SK-N-SH treated with all-trans-retinoic acid at 6 μM for 48 hours (cell line): Measurements from ENCODE around the gene TRIM44.

ENCODE experiments used
- ATAC-seq: fragments of 200-7000 bp; cut with Tn5 transposase; 3 replicates; pipeline ENCODE4 v1.9.1; 2020; ENCODE audit warnings: mild to moderate bottlenecking, moderate library complexity
- ARNTL ChIP-seq: fragments of 450-650 bp; formaldehyde crosslinking; IDR thresholded peaks from 2 replicates; pipeline ENCODE4 v1.5.0; 2020; ENCODE audit warnings: low read depth, mild to moderate bottlenecking, moderate library complexity, borderline replicate concordance
- BACH2 ChIP-seq: fragments of 250-450 bp; sonication (Bioruptor Pico); IDR thresholded peaks from 2 replicates; pipeline ENCODE4 v1.9.0; 2021; ENCODE audit warnings: mild to moderate bottlenecking, borderline replicate concordance
- CSRNP3 ChIP-seq: fragments of 250-450 bp; sonication (Bioruptor Pico); IDR thresholded peaks from 2 replicates; pipeline ENCODE4 v1.5.1; 2021; ENCODE audit warnings: mild to moderate bottlenecking, moderate library complexity
- ESRRG ChIP-seq: fragments of 250-450 bp; sonication (Bioruptor Pico); IDR thresholded peaks from 2 replicates; pipeline ENCODE4 v1.6.1; 2021; ENCODE audit warnings: mild to moderate bottlenecking
- GLIS3 ChIP-seq: fragments of 250-450 bp; sonication (Bioruptor Pico); IDR thresholded peaks from 2 replicates; pipeline ENCODE4 v1.5.0; 2020; ENCODE audit warnings: mild to moderate bottlenecking, moderate library complexity
- ISL1 ChIP-seq: fragments of 250-450 bp; sonication (Bioruptor Pico); IDR thresholded peaks from 2 replicates; pipeline ENCODE4 v2.1.2; 2022; ENCODE audit warnings: mild to moderate bottlenecking, moderate library complexity
- OSR1 ChIP-seq: fragments of 250-450 bp; sonication (Bioruptor Pico); IDR thresholded peaks from 2 replicates; pipeline ENCODE4 v1.8.0; 2022; ENCODE audit warnings: moderate library complexity, mild to moderate bottlenecking, inconsistent platforms
- PATZ1 ChIP-seq: fragments of 250-450 bp; sonication (Bioruptor Pico); IDR thresholded peaks from 2 replicates; pipeline ENCODE4 v1.8.0; 2020; ENCODE audit warnings: mild to moderate bottlenecking, moderate library complexity, borderline replicate concordance
- POU6F1 ChIP-seq: fragments of 250-450 bp; sonication (Bioruptor Pico); IDR thresholded peaks from 2 replicates; pipeline ENCODE4 v1.8.0; 2021; ENCODE audit warnings: low read depth, mild to moderate bottlenecking, moderate library complexity, borderline replicate concordance
- PPARA ChIP-seq: fragments of 250-450 bp; sonication (Bioruptor Pico); IDR thresholded peaks from 2 replicates; pipeline ENCODE4 v1.5.0; 2020; ENCODE audit warnings: mild to moderate bottlenecking, borderline replicate concordance
- SNAI2 ChIP-seq: fragments of 250-450 bp; sonication (Bioruptor Pico); IDR thresholded peaks from 2 replicates; pipeline ENCODE4 v1.5.0; 2020; ENCODE audit warnings: mild to moderate bottlenecking, moderate library complexity
- TCF4 ChIP-seq: fragments of 250-450 bp; sonication (Bioruptor Pico); IDR thresholded peaks from 2 replicates; pipeline ENCODE4 v1.8.0; 2021; ENCODE audit warnings: mild to moderate bottlenecking, moderate library complexity, borderline replicate concordance
- TOX ChIP-seq: fragments of 250-450 bp; sonication (Bioruptor Pico); IDR thresholded peaks from 2 replicates; pipeline ENCODE4 v1.8.0; 2021; ENCODE audit warnings: mild to moderate bottlenecking, moderate library complexity, borderline replicate concordance
- TSHZ2 ChIP-seq: fragments of 250-450 bp; sonication (Bioruptor Pico); IDR thresholded peaks from 2 replicates; pipeline ENCODE4 v1.5.0; 2020; ENCODE audit warnings: mild to moderate bottlenecking, moderate library complexity
- ZC3H10 ChIP-seq: fragments of 250-450 bp; sonication (Bioruptor Pico); IDR thresholded peaks from 2 replicates; pipeline ENCODE4 v1.5.1; 2021; ENCODE audit warnings: mild to moderate bottlenecking, moderate library complexity
- ZFP3 ChIP-seq: fragments of 250-450 bp; sonication (Bioruptor Pico); IDR thresholded peaks from 2 replicates; pipeline ENCODE4 v1.5.0; 2020; ENCODE audit warnings: mild to moderate bottlenecking, moderate library complexity
- ZFP30 ChIP-seq: fragments of 450-650 bp; formaldehyde crosslinking; IDR thresholded peaks from 2 replicates; pipeline ENCODE4 v1.5.0; 2022; ENCODE audit warnings: mild to moderate bottlenecking, moderate library complexity
- ZNF565 ChIP-seq: fragments of 450-650 bp; formaldehyde crosslinking; conservative IDR thresholded peaks from 2 replicates; pipeline ENCODE4 v1.5.0; 2020; ENCODE audit warnings: low read depth, mild to moderate bottlenecking, moderate library complexity
- ZNF70 ChIP-seq: fragments of 450-650 bp; formaldehyde crosslinking; IDR thresholded peaks from 2 replicates; pipeline ENCODE4 v1.5.0; 2020; ENCODE audit warnings: mild to moderate bottlenecking, moderate library complexity
- ZNF8 ChIP-seq: fragments of 450-650 bp; formaldehyde crosslinking; IDR thresholded peaks from 2 replicates; pipeline ENCODE4 v1.5.0; 2020; ENCODE audit warnings: mild to moderate bottlenecking, moderate library complexity

The TRIM44 gene

DNA sequence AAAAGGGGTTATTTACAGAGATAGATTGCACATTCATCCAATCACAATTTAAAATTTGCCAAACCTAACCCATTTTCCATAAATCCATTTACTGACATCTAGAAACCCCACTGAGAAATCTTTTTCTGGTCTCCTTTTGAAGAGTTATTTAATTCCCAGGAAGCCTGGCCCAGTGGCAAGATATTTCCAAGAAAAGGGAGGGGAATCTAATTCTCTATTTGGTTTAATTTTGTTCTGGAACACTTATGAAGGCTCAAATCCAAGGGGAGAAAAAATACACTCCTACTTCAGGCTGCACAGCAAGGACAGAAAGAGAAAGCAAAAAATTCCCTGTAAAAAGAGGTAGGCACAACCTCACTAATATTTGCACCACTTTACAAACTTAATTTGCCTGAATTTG is 193.1 kb downstream of the TRIM44 start:
- TF ChIP-seq ARNTL (CRISPR knock-in tag) = no peak
- no peak for TF ChIP-seq ZNF565 (CRISPR knock-in tag)
- TF ChIP-seq ZNF70 (CRISPR knock-in tag) = no peak
- TF ChIP-seq ZFP3 (CRISPR knock-in tag) = no peak
- TF ChIP-seq PPARA (CRISPR knock-in tag) = no peak
- no peak for TF ChIP-seq ZNF8 (CRISPR knock-in tag)
- no peak for TF ChIP-seq TCF4
- TF ChIP-seq TSHZ2 (CRISPR knock-in tag) = no peak
- no peak for TF ChIP-seq SNAI2 (CRISPR knock-in tag)
- no peak for TF ChIP-seq BACH2 (CRISPR knock-in tag)
- no peak for TF ChIP-seq ZC3H10 (CRISPR knock-in tag)
- TF ChIP-seq ISL1 (CRISPR knock-in tag) = no peak
- no peak for TF ChIP-seq CSRNP3 (CRISPR knock-in tag)
- no peak for TF ChIP-seq ESRRG (CRISPR knock-in tag)
- no peak for TF ChIP-seq GLIS3 (CRISPR knock-in tag)
- no peak for TF ChIP-seq PATZ1
- no peak for TF ChIP-seq TOX (CRISPR knock-in tag)
- no peak for TF ChIP-seq ZFP30 (CRISPR knock-in tag)
- no peak for ATAC-seq

DNA sequence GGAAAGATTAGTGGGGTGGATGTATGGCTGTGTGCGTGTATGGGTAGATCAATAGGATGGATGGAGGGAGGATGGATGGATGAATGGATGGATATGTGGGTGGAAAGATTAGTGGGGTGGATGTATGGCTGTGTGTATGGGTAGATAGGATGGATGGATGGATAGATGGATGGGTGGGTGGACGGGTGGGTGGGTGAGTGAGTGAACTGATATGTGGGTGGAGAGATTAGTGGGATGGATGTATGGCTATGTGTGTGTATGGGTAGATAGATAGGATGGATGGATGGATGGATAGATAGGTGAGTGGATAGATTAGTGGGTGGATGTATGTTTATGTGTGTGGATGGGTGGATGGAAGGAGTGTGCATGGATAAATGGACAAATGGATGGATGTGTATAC is 193.7 kb downstream of the TRIM44 start:
- ATAC-seq = no peak
- no peak for TF ChIP-seq ESRRG (CRISPR knock-in tag)
- TF ChIP-seq SNAI2 (CRISPR knock-in tag) = no peak
- no peak for TF ChIP-seq BACH2 (CRISPR knock-in tag)
- no peak for TF ChIP-seq ZNF565 (CRISPR knock-in tag)
- no peak for TF ChIP-seq OSR1 (CRISPR knock-in tag)
- no peak for TF ChIP-seq ZNF8 (CRISPR knock-in tag)
- no peak for TF ChIP-seq PATZ1
- no peak for TF ChIP-seq TSHZ2 (CRISPR knock-in tag)

GRCh38 chr11:35856756-35857155 is 194.2 kb downstream of the TRIM44 start:
- ATAC-seq = no peak
- TF ChIP-seq ZC3H10 (CRISPR knock-in tag) (no peak), ISL1 (CRISPR knock-in tag) (no peak), POU6F1 (CRISPR knock-in tag) (no peak), ESRRG (CRISPR knock-in tag) (no peak), BACH2 (CRISPR knock-in tag) (no peak), ZFP30 (CRISPR knock-in tag) (no peak), ARNTL (CRISPR knock-in tag) (no peak), ZNF8 (CRISPR knock-in tag) (no peak), CSRNP3 (CRISPR knock-in tag) (no peak), OSR1 (CRISPR knock-in tag) (no peak), PATZ1 (no peak)
